ENCODE results near the gene CLRN2.

CLRN2 gene

GRCh38 chr4:17514865-17515264 is at the start of gene CLRN2:
Gene CLRN2 (plus strand): TSS chr4:17515165. CDS start chr4:17515267, 102 bp downstream.
- no peak for DNase-seq

- DNase-seq, result no peak
These were observed 46.2 kb upstream of the CLRN2 start for GRCh38 chr4:17468619-17469221.

- DNase-seq, result no peak
These were observed 44.9 kb upstream of the CLRN2 start for GRCh38 chr4:17469931-17470674.

GRCh38 chr4:17475481-17475880 is 39.5 kb upstream of the CLRN2 start:
- DNase-seq, result no peak

GRCh38 chr4:17476853-17477252 is 38.1 kb upstream of the CLRN2 start:
- DNase-seq, result no peak

- no peak for DNase-seq
These were observed 37.0 kb upstream of the CLRN2 start for GRCh38 chr4:17477774-17478472.

- no peak for DNase-seq
These were observed 34.6 kb upstream of the CLRN2 start for GRCh38 chr4:17480210-17480927.

- no peak for DNase-seq
These were observed 34.0 kb upstream of the CLRN2 start for GRCh38 chr4:17480955-17481354.

- DNase-seq, result no peak
These were observed 32.2 kb upstream of the CLRN2 start for GRCh38 chr4:17482716-17483115.

GRCh38 chr4:17489123-17489522 is 25.8 kb upstream of the CLRN2 start:
- no peak for DNase-seq

- DNase-seq, result no peak
These were observed 25.2 kb upstream of the CLRN2 start for GRCh38 chr4:17489721-17490120.

GRCh38 chr4:17490575-17491059 is 24.3 kb upstream of the CLRN2 start:
- no peak for DNase-seq

GRCh38 chr4:17491196-17491595 is 23.8 kb upstream of the CLRN2 start:
- no peak for DNase-seq

GRCh38 chr4:17492058-17492741 is 22.8 kb upstream of the CLRN2 start:
- DNase-seq, result no peak

GRCh38 chr4:17492876-17493275 is 22.1 kb upstream of the CLRN2 start:
- no peak for DNase-seq

GRCh38 chr4:17493619-17494018 is 21.3 kb upstream of the CLRN2 start:
- no peak for DNase-seq

- no peak for DNase-seq
These were observed 20.4 kb upstream of the CLRN2 start for GRCh38 chr4:17494258-17495190.

GRCh38 chr4:17497890-17498523 is 17.0 kb upstream of the CLRN2 start:
- no peak for DNase-seq

GRCh38 chr4:17500574-17500973 is 14.4 kb upstream of the CLRN2 start:
- no peak for DNase-seq

- DNase-seq, result no peak
These were observed 12.2 kb upstream of the CLRN2 start for GRCh38 chr4:17502756-17503155.

GRCh38 chr4:17504081-17504480 is 10.9 kb upstream of the CLRN2 start:
- no peak for DNase-seq

Data from NCI-H187 (cell line).